ENCODE results near the gene TAPT1.

DNA sequence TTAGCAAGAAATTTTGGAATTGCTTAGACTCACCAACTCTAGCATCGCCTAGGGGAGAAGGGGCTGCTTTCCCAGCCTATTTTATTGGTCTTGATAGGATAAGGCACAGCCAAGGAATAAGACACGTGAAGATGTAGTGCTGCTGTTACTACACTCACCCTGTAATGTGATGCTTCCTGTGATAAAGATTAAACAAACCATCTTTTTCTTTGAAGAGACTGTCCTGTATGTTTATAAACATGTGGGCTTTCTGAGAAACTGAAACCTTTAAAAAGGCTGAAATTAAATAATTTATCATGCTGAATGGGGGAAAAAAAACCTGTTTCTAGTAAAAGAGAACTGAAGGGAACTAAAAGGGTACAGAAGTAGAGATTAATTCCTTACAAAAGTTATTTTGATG, 13.2 kb downstream of the TAPT1 start:
- TF ChIP-seq EZH2phosphoT487 (IDR thresholded peaks at IDR 0.05; ENCODE audit: borderline replicate concordance) = no peak
- TF ChIP-seq, protein P1, sequence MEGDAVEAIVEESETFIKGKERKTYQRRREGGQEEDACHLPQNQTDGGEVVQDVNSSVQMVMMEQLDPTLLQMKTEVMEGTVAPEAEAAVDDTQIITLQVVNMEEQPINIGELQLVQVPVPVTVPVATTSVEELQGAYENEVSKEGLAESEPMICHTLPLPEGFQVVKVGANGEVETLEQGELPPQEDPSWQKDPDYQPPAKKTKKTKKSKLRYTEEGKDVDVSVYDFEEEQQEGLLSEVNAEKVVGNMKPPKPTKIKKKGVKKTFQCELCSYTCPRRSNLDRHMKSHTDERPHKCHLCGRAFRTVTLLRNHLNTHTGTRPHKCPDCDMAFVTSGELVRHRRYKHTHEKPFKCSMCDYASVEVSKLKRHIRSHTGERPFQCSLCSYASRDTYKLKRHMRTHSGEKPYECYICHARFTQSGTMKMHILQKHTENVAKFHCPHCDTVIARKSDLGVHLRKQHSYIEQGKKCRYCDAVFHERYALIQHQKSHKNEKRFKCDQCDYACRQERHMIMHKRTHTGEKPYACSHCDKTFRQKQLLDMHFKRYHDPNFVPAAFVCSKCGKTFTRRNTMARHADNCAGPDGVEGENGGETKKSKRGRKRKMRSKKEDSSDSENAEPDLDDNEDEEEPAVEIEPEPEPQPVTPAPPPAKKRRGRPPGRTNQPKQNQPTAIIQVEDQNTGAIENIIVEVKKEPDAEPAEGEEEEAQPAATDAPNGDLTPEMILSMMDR (conservative IDR thresholded peaks at IDR 0.05; ENCODE audit: low read length) = no peak

Data from Loucy (cell line).